ENCODE measurements around the gene SPACA9. TPM values are rescaled to one million over a fixed set of nuclear protein-coding genes. Genes with fewer than 3 reads are reported as not detected.

SPACA9 gene
- total RNA-seq, 1 experiment from 2014 or later, result 3.0 TPM

Other genes starting within 250 kb of the SPACA9 start
- 11.6 and 18.0 TPM in 2 replicates for gene DDX31, start 208.9 kb upstream of the SPACA9 start, total RNA-seq (2014; rRNA removed; shearing (Covaris generic))
- gene GTF3C4, start 208.4 kb upstream of the SPACA9 start, total RNA-seq (2014; rRNA removed; shearing (Covaris generic)), result 14.6 and 23.3 TPM in 2 replicates
- gene AK8, start 614 bp upstream of the SPACA9 start, total RNA-seq (2014; rRNA removed; shearing (Covaris generic)), result 0.34 TPM in 1 of 2 replicates, not detected in the other
- gene TSC1, start 65.7 kb downstream of the SPACA9 start, total RNA-seq (2014; rRNA removed; shearing (Covaris generic)), result 21.7 and 29.4 TPM in 2 replicates
- 0.30 TPM in 1 of 2 replicates, not detected in the other for gene GFI1B, start 99.8 kb downstream of the SPACA9 start, total RNA-seq (2014; rRNA removed; shearing (Covaris generic))
- gene GTF3C5, start 152.1 kb downstream of the SPACA9 start, total RNA-seq (2014; rRNA removed; shearing (Covaris generic)), result 53.7 and 81.1 TPM in 2 replicates
- 0.17 and 0.39 TPM in 2 replicates for gene CEL, start 183.1 kb downstream of the SPACA9 start, total RNA-seq (2014; rRNA removed; shearing (Covaris generic))
- gene RALGDS, start 242.3 kb downstream of the SPACA9 start, total RNA-seq (2014; rRNA removed; shearing (Covaris generic)), result 6.1 and 11.8 TPM in 2 replicates

All from M059J (cell line).